Measurements from ENCODE around the gene DNAAF1. TPM values are rescaled to one million over a fixed set of nuclear protein-coding genes. Genes with fewer than 3 reads are reported as not detected.
"Not testable (repeated sequence)": the region's sequence is repeated elsewhere in the genome, so short reads cannot be mapped to it uniquely, and the experiment has no call there.

Gene DNAAF1
- total and polyA plus RNA-seq, 2 experiments from 2014 or later: not detected

GRCh38 chr16:84107921-84108320, 37.2 kb upstream of the DNAAF1 start:
- no peak for DNase-seq
- 82 to 85% methylated on average over 2 of the region's 2 CpGs for WGBS, 2 experiments (ENCODE audit: low coverage in 1 of 2, low lambda C conversion rate in 2 of 2, missing lambda C conversion rate in 2 of 2)
- Histone ChIP-seq H3K9me2 (ENCODE audit: insufficient read depth) (no peaks in the 10 kb centered on the region), H3K4me3 (no peak overlapping the region), H3K27me3 (replicated peaks; ENCODE audit: insufficient read depth) (no peaks in the 10 kb centered on the region), H3K4me1 (ENCODE audit: insufficient read depth) (peaks cover 11% of the 10 kb centered on the region), H3K9me3 (ENCODE audit: low read depth) (no peaks in the 10 kb centered on the region), H3K79me2 (ENCODE audit: insufficient read depth) (peaks cover 100% of the 10 kb centered on the region), H3K36me3 (ENCODE audit: low read depth) (no peaks in the 10 kb centered on the region), H2AFZ (no peak overlapping the region), H4K20me1 (ENCODE audit: insufficient read depth) (peaks cover 12% of the 10 kb centered on the region; the same call in 1 of the 2 replicates), H3K9ac (no peak overlapping the region), H3F3A (ENCODE audit: insufficient read depth) (peaks cover 5% of the 10 kb centered on the region; the same call in 1 of the 2 replicates), H3K27ac (no peak overlapping the region), H3K4me2 (ENCODE audit: unreplicated experiment) (no peak overlapping the region)
- no peak for TF ChIP-seq EZH2 (IDR thresholded peaks at IDR 0.05; ENCODE audit: insufficient read depth, poor library complexity, severe bottlenecking)
- TF ChIP-seq EZH2phosphoT487 (IDR thresholded peaks at IDR 0.05; ENCODE audit: insufficient read depth, low read depth): no peak
- in situ Hi-C loops (cut with MboI): no loop called here

- H3K4me2 ChIP-seq (ENCODE audit: unreplicated experiment): no peak overlapping the region
- no peaks in the 10 kb centered on the region for H3K9me3 ChIP-seq (ENCODE audit: low read depth)
- H3K4me3 ChIP-seq: no peak overlapping the region
- peaks cover 12% of the 10 kb centered on the region; the same call in 1 of the 2 replicates for H4K20me1 ChIP-seq (ENCODE audit: insufficient read depth)
- WGBS, 2 experiments (ENCODE audit: low coverage in 1 of 2, low lambda C conversion rate in 2 of 2, missing lambda C conversion rate in 2 of 2): 70 to 71% methylated on average over 6 of the region's 6 CpGs
- no peak overlapping the region for H3K9ac ChIP-seq
- no peak overlapping the region for H2AFZ ChIP-seq
- H3K4me1 ChIP-seq (ENCODE audit: insufficient read depth): no peaks in the 10 kb centered on the region
- no peaks in the 10 kb centered on the region for H3K27me3 ChIP-seq (replicated peaks; ENCODE audit: insufficient read depth)
- in situ Hi-C loops (cut with MboI): no loop called here
- H3K79me2 ChIP-seq (ENCODE audit: insufficient read depth): peaks cover 100% of the 10 kb centered on the region
- H3F3A ChIP-seq (ENCODE audit: insufficient read depth): no peaks in the 10 kb centered on the region
- TF ChIP-seq EZH2 (IDR thresholded peaks at IDR 0.05; ENCODE audit: insufficient read depth, poor library complexity, severe bottlenecking): no peak
- TF ChIP-seq EZH2phosphoT487 (IDR thresholded peaks at IDR 0.05; ENCODE audit: insufficient read depth, low read depth): no peak
- peak; percentile 20 for DNase-seq
- no peaks in the 10 kb centered on the region for H3K9me2 ChIP-seq (ENCODE audit: insufficient read depth)
- no peaks in the 10 kb centered on the region for H3K36me3 ChIP-seq (ENCODE audit: low read depth)
- no peak overlapping the region for H3K27ac ChIP-seq
These were observed 35.3 kb upstream of the DNAAF1 start for GRCh38 chr16:84109598-84110335.

- no peak overlapping the region for H2AFZ ChIP-seq
- no peaks in the 10 kb centered on the region for H3F3A ChIP-seq (ENCODE audit: insufficient read depth)
- peaks cover 12% of the 10 kb centered on the region; the same call in 1 of the 2 replicates for H4K20me1 ChIP-seq (ENCODE audit: insufficient read depth)
- no peak for DNase-seq
- in situ Hi-C loops (cut with MboI): no loop called here
- TF ChIP-seq EZH2 (IDR thresholded peaks at IDR 0.05; ENCODE audit: insufficient read depth, poor library complexity, severe bottlenecking) (no peak), EZH2phosphoT487 (IDR thresholded peaks at IDR 0.05; ENCODE audit: insufficient read depth, low read depth) (no peak)
- H3K27me3 ChIP-seq (replicated peaks; ENCODE audit: insufficient read depth): no peaks in the 10 kb centered on the region
- no peak overlapping the region for H3K27ac ChIP-seq
- H3K4me2 ChIP-seq (ENCODE audit: unreplicated experiment): no peak overlapping the region
- 0 out of 2 replicates have a peak, but pooled peaks cover 6% of the 10 kb centered on the region for H3K4me1 ChIP-seq (ENCODE audit: insufficient read depth)
- H3K79me2 ChIP-seq (ENCODE audit: insufficient read depth): peaks cover 100% of the 10 kb centered on the region
- no peaks in the 10 kb centered on the region for H3K9me3 ChIP-seq (ENCODE audit: low read depth)
- no peaks in the 10 kb centered on the region for H3K9me2 ChIP-seq (ENCODE audit: insufficient read depth)
- WGBS, 2 experiments (ENCODE audit: low coverage in 1 of 2, low lambda C conversion rate in 2 of 2, missing lambda C conversion rate in 2 of 2): 69 to 72% methylated on average over 3 of the region's 3 CpGs
- no peak overlapping the region for H3K4me3 ChIP-seq
- H3K9ac ChIP-seq: no peak overlapping the region
- no peaks in the 10 kb centered on the region for H3K36me3 ChIP-seq (ENCODE audit: low read depth)
These were observed 34.6 kb upstream of the DNAAF1 start for GRCh38 chr16:84110527-84110926.

DNA sequence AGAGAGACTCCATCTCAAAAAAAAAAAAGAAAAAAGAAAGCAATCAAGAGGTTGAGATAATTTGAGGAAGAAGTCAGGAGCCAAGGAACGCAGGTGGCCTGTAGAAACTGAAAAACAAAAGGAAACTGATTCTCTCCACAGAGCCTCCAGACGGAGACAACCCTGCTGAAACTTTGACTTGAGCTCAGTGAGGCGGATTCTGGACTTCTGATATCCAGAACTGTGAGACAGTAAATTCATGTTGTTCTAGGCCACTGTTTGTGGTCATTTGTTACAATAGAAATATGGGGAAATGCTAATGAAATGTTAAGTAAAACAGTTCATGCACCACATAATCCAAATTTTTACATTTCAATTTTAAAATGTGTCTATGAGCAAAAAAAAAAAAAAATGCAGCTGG, 33.6 kb upstream of the DNAAF1 start:
- Histone ChIP-seq H3K36me3 (ENCODE audit: low read depth) (no peaks in the 10 kb centered on the region), H3K4me3 (no peak overlapping the region), H3K4me1 (ENCODE audit: insufficient read depth) (0 out of 2 replicates have a peak, but pooled peaks cover 9% of the 10 kb centered on the region), H3K4me2 (ENCODE audit: unreplicated experiment) (no peak overlapping the region), H4K20me1 (ENCODE audit: insufficient read depth) (peaks cover 12% of the 10 kb centered on the region; the same call in 1 of the 2 replicates), H2AFZ (no peak overlapping the region), H3K9ac (no peak overlapping the region), H3K79me2 (ENCODE audit: insufficient read depth) (peaks cover 98% of the 10 kb centered on the region), H3K27me3 (replicated peaks; ENCODE audit: insufficient read depth) (no peaks in the 10 kb centered on the region), H3K27ac (no peak overlapping the region), H3F3A (ENCODE audit: insufficient read depth) (no peaks in the 10 kb centered on the region), H3K9me2 (ENCODE audit: insufficient read depth) (no peaks in the 10 kb centered on the region), H3K9me3 (ENCODE audit: low read depth) (no peaks in the 10 kb centered on the region)
- no peak for DNase-seq
- in situ Hi-C loops (cut with MboI): no loop called here
- no peak for TF ChIP-seq EZH2 (IDR thresholded peaks at IDR 0.05; ENCODE audit: insufficient read depth, poor library complexity, severe bottlenecking)
- TF ChIP-seq EZH2phosphoT487 (IDR thresholded peaks at IDR 0.05; ENCODE audit: insufficient read depth, low read depth): no peak
- 88 to 89% methylated on average over 3 of the region's 3 CpGs for WGBS, 2 experiments (ENCODE audit: low coverage in 1 of 2, low lambda C conversion rate in 2 of 2, missing lambda C conversion rate in 2 of 2)

DNA sequence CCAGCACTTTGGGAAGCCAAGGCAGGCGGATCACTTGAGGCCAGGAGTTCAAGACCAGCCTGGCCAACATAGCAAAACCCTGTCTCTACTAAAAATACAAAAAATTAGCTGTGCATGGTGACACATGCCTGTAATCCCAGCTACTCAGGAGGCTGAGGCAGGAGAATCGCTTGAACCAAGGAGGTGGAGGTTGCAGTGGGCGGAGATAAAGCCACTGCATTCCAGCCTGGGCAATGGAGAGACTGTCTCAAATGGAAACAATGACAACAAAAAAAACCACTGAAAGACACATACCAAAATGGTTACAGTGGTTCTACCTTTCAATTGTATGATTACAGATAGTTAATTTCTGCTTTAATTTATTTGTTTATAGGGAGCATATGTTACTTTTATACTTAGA, 33.2 kb upstream of the DNAAF1 start:
- H3K4me1 ChIP-seq (ENCODE audit: insufficient read depth); H3K27ac ChIP-seq; H3K9me2 ChIP-seq (ENCODE audit: insufficient read depth); H3K9ac ChIP-seq; H3K4me2 ChIP-seq (ENCODE audit: unreplicated experiment); H3F3A ChIP-seq (ENCODE audit: insufficient read depth); in situ Hi-C loops (cut with MboI); H3K36me3 ChIP-seq (ENCODE audit: low read depth); H3K4me3 ChIP-seq; H2AFZ ChIP-seq; H3K9me3 ChIP-seq (ENCODE audit: low read depth); H3K27me3 ChIP-seq (replicated peaks; ENCODE audit: insufficient read depth): not testable (repeated sequence)
- peak; percentile 25 for DNase-seq
- H3K79me2 ChIP-seq (ENCODE audit: insufficient read depth): peaks cover 94% of the 10 kb centered on the region
- WGBS, 2 experiments (ENCODE audit: low coverage in 1 of 2, low lambda C conversion rate in 2 of 2, missing lambda C conversion rate in 2 of 2): 97 to 100% methylated on average over 3 of the region's 3 CpGs
- peaks cover 12% of the 10 kb centered on the region; the same call in 1 of the 2 replicates for H4K20me1 ChIP-seq (ENCODE audit: insufficient read depth)

Data from GM23248 (cell line).